H1 (cell line): ENCODE measurements around the gene SIPA1L3. TPM values are rescaled to one million over a fixed set of nuclear protein-coding genes. Genes with fewer than 3 reads are reported as not detected.

Source experiments
- CTCF ChIA-PET: fragments of 300-600 bp; sonication (Branson Sonifier 250); formaldehyde crosslinking; loops from one replicate; lab custom pipeline; 2021; ENCODE audit not compliant: partially characterized antibody; lab: Charles Lee
- POLR2A ChIA-PET: fragments of 300-600 bp; sonication (Branson Sonifier 250); formaldehyde crosslinking; loops from one replicate; lab custom pipeline; 2021; ENCODE audit warnings: inconsistent platforms; ENCODE audit not compliant: partially characterized antibody; lab: Charles Lee
- DNase-seq, 2 experiments: peaks; one replicate each; pipeline versions ENCODE4 v3.0.0 to v3.0.0-alpha.2; 2010 to 2022; ENCODE audit warnings: low spot score in 2 of 2, low read depth in 1 of 2, mixed read lengths in 1 of 2
- FAIRE-seq: peaks from 2 replicates; lab custom pipeline; 2011; peaks lifted over from hg19 to GRCh38; lab: Jason Lieb, UNC
- H2AFZ ChIP-seq: 2 replicates; pipeline ENCODE4 v1.8.1; 2012; ENCODE audit warnings: low read length, inconsistent platforms
- H2AK5ac ChIP-seq: 2 replicates; pipeline ENCODE4 v1.6.1; 2013; ENCODE audit warnings: low read depth, low read length
- H2BK120ac ChIP-seq: replicated peaks from 2 replicates; pipeline ENCODE3; 2013; ENCODE audit warnings: low read depth, low read length, inconsistent platforms
- H2BK12ac ChIP-seq: 2 replicates; pipeline ENCODE4 v1.6.1; 2013; ENCODE audit warnings: low read depth, low read length
- H2BK15ac ChIP-seq: 2 replicates; pipeline ENCODE4 v1.6.1; 2013; ENCODE audit warnings: low read length
- H2BK20ac ChIP-seq: 2 replicates; pipeline ENCODE4 v1.6.1; 2013; ENCODE audit warnings: low read length
- H2BK5ac ChIP-seq: 2 replicates; pipeline ENCODE4 v1.6.1; 2013; ENCODE audit warnings: low read depth, low read length
- H3K14ac ChIP-seq: 2 replicates; pipeline ENCODE4 v1.6.1; 2013; ENCODE audit warnings: inconsistent platforms; ENCODE audit not compliant: insufficient read length
- H3K18ac ChIP-seq: 2 replicates; pipeline ENCODE4 v1.6.1; 2013; ENCODE audit warnings: low read length; ENCODE audit errors: extremely low read depth
- H3K23ac ChIP-seq: 2 replicates; pipeline ENCODE4 v1.6.1; 2013; ENCODE audit warnings: inconsistent platforms; ENCODE audit not compliant: insufficient read length
- H3K23me2 ChIP-seq: 2 replicates; pipeline ENCODE4 v1.6.1; 2013; ENCODE audit warnings: low read depth, low read length
- H3K27ac ChIP-seq: 2 replicates; pipeline ENCODE4 v1.6.1; 2011; ENCODE audit warnings: low read depth, low read length, inconsistent platforms
- H3K27me3 ChIP-seq, 4 experiments: replicated peaks in 1 of 4; 1 replicate in 1 of 4; 2 replicates in 3 of 4; pipeline versions ENCODE4 v1.6.1 to v1.8.1; 2011 to 2013; ENCODE audit warnings: low read length in 3 of 4, mild to moderate bottlenecking in 3 of 4, inconsistent platforms in 2 of 4, mixed read lengths in 2 of 4, moderate library complexity in 1 of 4; ENCODE audit not compliant: control insufficient read depth in 3 of 4, insufficient read depth in 3 of 4; ENCODE audit errors: extremely low read depth in 1 of 4
- H3K36me3 ChIP-seq, 4 experiments: 2 replicates each; pipeline versions ENCODE4 v1.6.1 to v1.8.1; 2011 to 2013; ENCODE audit warnings: mild to moderate bottlenecking in 4 of 4, low read length in 3 of 4, moderate library complexity in 2 of 4, control low read depth in 1 of 4, inconsistent platforms in 1 of 4; ENCODE audit not compliant: insufficient read depth in 4 of 4, control insufficient read depth in 2 of 4
- H3K4ac ChIP-seq: replicated peaks from 2 replicates; pipeline ENCODE3; 2013; ENCODE audit warnings: low read length, low read depth, mixed read lengths, inconsistent platforms; ENCODE audit not compliant: insufficient read length
- H3K4me1 ChIP-seq, 4 experiments: replicated peaks in 1 of 4; 1 replicate in 1 of 4; 2 replicates in 3 of 4; pipeline versions ENCODE4 v1.6.1 to v1.8.1; 2011 to 2013; ENCODE audit warnings: low read length in 3 of 4, inconsistent platforms in 2 of 4, mixed read lengths in 1 of 4; ENCODE audit not compliant: insufficient read depth in 4 of 4, control insufficient read depth in 3 of 4
- H3K4me2 ChIP-seq, 2 experiments: 2 replicates each; pipeline versions ENCODE4 v1.6.1 to v1.8.1; 2011 to 2013; ENCODE audit warnings: low read depth in 2 of 2, low read length in 2 of 2, control low read depth in 1 of 2, inconsistent platforms in 1 of 2, mild to moderate bottlenecking in 1 of 2; ENCODE audit not compliant: insufficient read depth in 1 of 2
- H3K4me3 ChIP-seq, 4 experiments: fragments of 200-600, 300-600 bp in 1 of 4; sonication (generic), shearing (Covaris generic), sonication (Bioruptor Twin) in 1 of 4; 2 replicates each; pipeline versions ENCODE4 v1.5.1 to v1.8.1; 2011 to 2016; ENCODE audit warnings: low read length in 4 of 4, low read depth in 3 of 4, control low read depth in 2 of 4, inconsistent platforms in 2 of 4, mild to moderate bottlenecking in 2 of 4, mixed read lengths in 1 of 4, moderate library complexity in 1 of 4; ENCODE audit not compliant: insufficient read depth in 2 of 4; ENCODE audit errors: extremely low read depth in 1 of 4
- H3K56ac ChIP-seq: replicated peaks from 2 replicates; pipeline ENCODE3; 2013; ENCODE audit warnings: low read depth, mild to moderate bottlenecking, mixed read lengths, low read length, inconsistent platforms; ENCODE audit not compliant: insufficient read length
- H3K79me1 ChIP-seq: 2 replicates; pipeline ENCODE4 v1.6.1; 2013; ENCODE audit warnings: low read depth, low read length, control low read depth
- H3K79me2 ChIP-seq, 2 experiments: 2 replicates each; pipeline versions ENCODE4 v1.6.1 to v1.8.1; 2012 to 2013; ENCODE audit warnings: low read length in 2 of 2, mild to moderate bottlenecking in 2 of 2, inconsistent platforms in 1 of 2; ENCODE audit not compliant: insufficient read depth in 2 of 2, control insufficient read depth in 1 of 2
- H3K9ac ChIP-seq, 4 experiments: replicated peaks in 1 of 4; 1 replicate in 1 of 4; 2 replicates in 3 of 4; pipeline versions ENCODE4 v1.6.1 to v1.8.1; 2011 to 2013; ENCODE audit warnings: low read depth in 3 of 4, low read length in 3 of 4, control low read depth in 2 of 4, mild to moderate bottlenecking in 2 of 4, moderate library complexity in 2 of 4, inconsistent platforms in 1 of 4; ENCODE audit errors: extremely low read depth in 1 of 4
- H3K9me3 ChIP-seq, 2 experiments: 2 replicates each; pipeline versions ENCODE4 v1.6.1 to v1.8.1; 2012 to 2013; ENCODE audit warnings: mild to moderate bottlenecking in 2 of 2, moderate library complexity in 2 of 2, control low read depth in 1 of 2, inconsistent platforms in 1 of 2, low read depth in 1 of 2, low read length in 1 of 2, mixed read lengths in 1 of 2; ENCODE audit not compliant: insufficient read depth in 2 of 2
- H4K20me1 ChIP-seq, 2 experiments: replicated peaks in 1 of 2; 2 replicates each; pipeline versions ENCODE3 to v1.8.1; 2011 to 2013; ENCODE audit warnings: inconsistent platforms in 2 of 2, low read length in 2 of 2, mild to moderate bottlenecking in 1 of 2; ENCODE audit not compliant: insufficient read depth in 2 of 2, control insufficient read depth in 1 of 2
- H4K5ac ChIP-seq: 2 replicates; pipeline ENCODE4 v1.6.1; 2013; ENCODE audit warnings: low read length, low read depth, mixed read lengths, inconsistent platforms; ENCODE audit not compliant: insufficient read length
- H4K8ac ChIP-seq: 2 replicates; pipeline ENCODE4 v1.8.0; 2013; ENCODE audit warnings: mild to moderate bottlenecking, moderate library complexity, low read length, inconsistent platforms; ENCODE audit not compliant: insufficient read depth; ENCODE audit errors: extremely low read depth
- H4K91ac ChIP-seq: replicated peaks from 2 replicates; pipeline ENCODE3; 2013; ENCODE audit warnings: low read length, mixed read lengths, inconsistent platforms; ENCODE audit not compliant: insufficient read length
- BACH1 ChIP-seq: IDR thresholded peaks from 2 replicates; pipeline ENCODE4 v1.6.1; 2012; ENCODE audit warnings: low read length, improper control_type of control experiment
- CEBPB ChIP-seq: IDR thresholded peaks from 2 replicates; pipeline ENCODE4 v1.6.1; 2012; ENCODE audit warnings: low read depth, low read length
- CHD1 ChIP-seq: IDR thresholded peaks from 2 replicates; pipeline ENCODE4 v1.6.1; 2012; ENCODE audit warnings: low read depth, low read length, improper control_type of control experiment
- GABPA ChIP-seq: IDR thresholded peaks from 2 replicates; pipeline ENCODE4 v1.6.1; 2011; ENCODE audit warnings: mild to moderate bottlenecking, low read length, moderate library complexity, borderline replicate concordance; ENCODE audit not compliant: insufficient read depth
- NRF1 ChIP-seq: IDR thresholded peaks from 2 replicates; pipeline ENCODE4 v1.6.1; 2011; ENCODE audit warnings: mild to moderate bottlenecking, low read depth, low read length, improper control_type of control experiment
- PHF8 ChIP-seq: fragments of 200-600 bp; sonication (generic); conservative IDR thresholded peaks from 2 replicates; pipeline ENCODE4 v1.7.1; 2012; ENCODE audit warnings: low read depth, mild to moderate bottlenecking, inconsistent platforms, low read length, moderate library complexity
- POLR2A ChIP-seq, 2 experiments: IDR thresholded peaks; 1 replicate in 1 of 2; 2 replicates in 1 of 2; pipeline ENCODE4 v1.6.1; 2011; ENCODE audit warnings: low read depth in 2 of 2, low read length in 2 of 2, mild to moderate bottlenecking in 2 of 2; ENCODE audit errors: control extremely low read depth in 1 of 2
- POU5F1 ChIP-seq: IDR thresholded peaks from 2 replicates; pipeline ENCODE4 v1.6.1; 2011; ENCODE audit warnings: low read depth, mild to moderate bottlenecking, low read length, moderate library complexity
- RNF2 ChIP-seq: fragments of 200-900, 300-1000 bp; sonication (generic); IDR thresholded peaks from 2 replicates; pipeline ENCODE4 v1.7.1; 2016; ENCODE audit warnings: borderline replicate concordance, low read depth, mild to moderate bottlenecking, antibody characterized with exemption, low read length; ENCODE audit not compliant: poor library complexity, severe bottlenecking; ENCODE audit errors: missing control alignments
- SAP30 ChIP-seq: fragments of 300-600 bp; sonication (generic); IDR thresholded peaks from 2 replicates; pipeline ENCODE4 v1.7.1; 2012; ENCODE audit warnings: low read length, moderate library complexity, mild to moderate bottlenecking, inconsistent platforms; ENCODE audit not compliant: insufficient read depth, insufficient replicate concordance
- SP1 ChIP-seq: IDR thresholded peaks from 2 replicates; pipeline ENCODE4 v1.6.1; 2011; ENCODE audit warnings: low read depth, low read length
- TBP ChIP-seq: IDR thresholded peaks from 2 replicates; pipeline ENCODE4 v1.6.1; 2011; ENCODE audit warnings: low read depth, low read length, improper control_type of control experiment
- TCF12 ChIP-seq: IDR thresholded peaks from 2 replicates; pipeline ENCODE4 v1.6.1; 2011; ENCODE audit warnings: low read depth, mild to moderate bottlenecking, low read length
- WGBS, 2 experiments: shearing (Covaris generic) in 1 of 2; methylation state at CpG; one replicate each; pipeline versions ENCODE4 v1.1.6 to v1.1.7; 2013 to 2015; ENCODE audit warnings: low lambda C conversion rate in 2 of 2, mixed read lengths in 2 of 2, inconsistent platforms in 1 of 2, low coverage in 1 of 2, missing lambda C conversion rate in 1 of 2; ENCODE audit not compliant: insufficient replicate concordance in 2 of 2, insufficient coverage in 1 of 2, insufficient read length in 1 of 2; ENCODE audit errors: extremely low coverage in 1 of 2, missing lambda C conversion rate in 1 of 2; 5-methylcytosine and 5-hydroxymethylcytosine counted together
- polyA plus RNA-seq, 7 experiments: library from polyadenylated mRNA; depleted of rRNA in 3 of 7; stranded (reverse) in 5 of 7; unstranded in 2 of 7; fragments of >200 nt in 5 of 7; fragments of 200-250 nt in 2 of 7; gene quantifications; 1 replicate in 5 of 7; 2 replicates in 1 of 7; 4 replicates in 1 of 7; pipeline versions ENCODE4 v1.2.1 to v1.2.3, GENCODE V29; 2011 to 2013; ENCODE audit warnings: missing spikeins in 2 of 7, mixed read lengths in 2 of 7
- total RNA-seq: library from RNA; stranded (reverse); fragmentation: NEBNext Ultra II Directional; extraction: Animal tissue kit (Norgen Biotek cat#: 25700); gene quantifications from 2 replicates; pipeline ENCODE4 v1.2.1, GENCODE V29; 2021
- TF ChIP-seq, protein P1 (sequence below): IDR thresholded peaks from 2 replicates; pipeline ENCODE4 v1.6.1; 2012; ENCODE audit warnings: inconsistent platforms

SIPA1L3 gene
- total and polyA plus RNA-seq, 2 of the 8 experiments (the other 6 are each of a cell fraction or from before 2014, with no cell fraction given) = 15.0 to 54.9 TPM

DNA sequence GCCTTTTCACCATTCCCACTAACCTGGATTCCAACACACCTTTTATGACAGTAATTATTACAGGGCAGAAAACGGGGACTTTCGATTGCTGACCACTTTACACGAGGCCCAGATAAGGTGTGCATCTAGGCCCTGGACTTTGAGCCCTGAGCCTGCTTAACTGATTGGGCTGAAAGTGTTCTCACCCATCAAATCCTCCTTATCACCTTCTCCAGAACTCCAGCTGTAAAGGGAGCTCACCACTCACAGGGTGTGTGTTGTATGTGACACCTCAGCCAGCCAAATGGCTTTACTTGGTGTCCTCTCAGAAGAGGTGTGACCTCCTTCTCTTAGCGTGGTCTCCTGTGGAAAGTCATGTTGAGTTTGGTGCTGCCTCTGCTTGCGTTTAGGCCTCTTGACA, 36.5 kb downstream of the SIPA1L3 start:
- Histone ChIP-seq H4K20me1 (peaks cover 0 to 2% of the 10 kb centered on the region in 2 experiments), H2AK5ac (no peak overlapping the region), H3K27ac (peak overlapping the region; percentile 15; the same call in 1 of the 2 replicates), H3K18ac (no peak overlapping the region), H2BK12ac (no peak overlapping the region), H3K14ac (no peak overlapping the region), H3K9me3 (no peaks in the 10 kb centered on the region), H3K23ac (no peak overlapping the region), H2BK120ac (no peak overlapping the region), H2BK5ac (no peak overlapping the region), H2BK15ac (no peak overlapping the region), H3K4me1 (no peaks in the 10 kb centered on the region), H3K23me2 (no peaks in the 10 kb centered on the region; the same call in 1 of the 2 replicates), H3K27me3 (no peaks in the 10 kb centered on the region), H3K9ac (peak overlapping the region in 1 of 4 experiments; percentile 25; a peak in 1 of 7 replicates), H3K4me2 (no peak overlapping the region), H2AFZ (no peak overlapping the region), H3K79me1 (peaks cover 7% of the 10 kb centered on the region), H2BK20ac (no peak overlapping the region), H4K5ac (no peak overlapping the region), H3K4me3 (no peak overlapping the region), H4K8ac (no peak overlapping the region), H3K79me2 (peaks cover 0 to 64% of the 10 kb centered on the region in 2 experiments; a peak in 2 of 4 replicates), H3K4ac (no peak overlapping the region), H4K91ac (no peak overlapping the region), H3K36me3 (peaks cover 0 to 3% (median 0%) of the 10 kb centered on the region in 4 experiments; a peak in 1 of 8 replicates), H3K56ac (no peak overlapping the region)
- POLR2A ChIA-PET = interaction anchor here (0.6 kb wide), 1 partner anchor 69 kb away, joined by 3 read pairs; no protein-coding TSS in a partner anchor
- 88% methylated on average over 5 of the region's 5 CpGs; no CpG with 5 or more reads in 1 of the 2 experiments for WGBS, 2 experiments
- DNase-seq = no peak
- FAIRE-seq = no peak
- CTCF ChIA-PET = interaction anchor here (0.6 to 1.6 kb wide), 3 partner anchors 11 to 69 kb away, joined by 3 to 5 read pairs (median 3); no protein-coding TSS in a partner anchor
- TF ChIP-seq TBP (no peak), BACH1 (no peak), TCF12 (no peak), RNF2 (no peak), POU5F1 (no peak), CEBPB (no peak), GABPA (no peak), SP1 (no peak), PHF8 (no peak), POLR2A (IDR thresholded peaks at IDR 0.05; ENCODE audit: control extremely low read depth in 1 of 2, low read depth in 2 of 2, low read length in 2 of 2) (no peak), NRF1 (no peak), CHD1 (no peak), SAP30 (no peak)
- TF ChIP-seq, protein P1, sequence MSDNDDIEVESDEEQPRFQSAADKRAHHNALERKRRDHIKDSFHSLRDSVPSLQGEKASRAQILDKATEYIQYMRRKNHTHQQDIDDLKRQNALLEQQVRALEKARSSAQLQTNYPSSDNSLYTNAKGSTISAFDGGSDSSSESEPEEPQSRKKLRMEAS = no peak
